GM10248 (cell line): ENCODE results near the gene RHCG.

Experiments
- CTCF ChIA-PET: fragments of 300-600 bp; sonication (Branson Sonifier 250); formaldehyde crosslinking; extraction: SDS; loops from one replicate; lab custom pipeline; 2021; ENCODE audit warnings: antibody characterized with exemption; lab: Yijun Ruan, JAX
- POLR2A ChIA-PET: fragments of 350-650 bp; sonication (Branson Sonifier 250); formaldehyde crosslinking; extraction: SDS; loops from one replicate; lab custom pipeline; 2020; ENCODE audit warnings: antibody characterized with exemption; lab: Yijun Ruan, JAX
- DNase-seq: peaks from one replicate; pipeline ENCODE4 v3.0.0; 2012; ENCODE audit errors: extremely low spot score
- CTCF ChIP-seq: IDR thresholded peaks from 2 replicates; pipeline ENCODE4 v1.5.1; 2012; ENCODE audit warnings: mild to moderate bottlenecking, low read depth; ENCODE audit errors: extremely low read depth, missing control alignments, control extremely low read depth

Gene RHCG

GRCh38 chr15:89445518-89445917, 50.9 kb downstream of the RHCG start:
- no peak for TF ChIP-seq CTCF
- ChIA-PET POLR2A (no interaction called here), CTCF (interaction anchor here (0.8 to 7.4 kb wide), 8 partner anchors 11 to 87 kb away, joined by 3 to 75 read pairs (median 8); no protein-coding TSS in a partner anchor)
- DNase-seq = no peak

GRCh38 chr15:89444241-89445225, 51.9 kb downstream of the RHCG start:
- POLR2A ChIA-PET = no interaction called here
- no peak for DNase-seq

GRCh38 chr15:89443581-89443980, 52.8 kb downstream of the RHCG start:
- CTCF ChIA-PET = interaction anchor here (0.8 to 7.4 kb wide), 16 partner anchors 8 to 237 kb away, joined by 3 to 75 read pairs (median 11); partner anchors contain the start of gene TICRR
- DNase-seq = no peak
- TF ChIP-seq CTCF = no peak
- POLR2A ChIA-PET = no interaction called here

More at GRCh38 chr15:89444241-89445225, 51.9 kb downstream of the RHCG start:
- CTCF ChIA-PET = interaction anchor here (0.8 to 7.4 kb wide), 14 partner anchors 9 to 110 kb away, joined by 3 to 75 read pairs (median 12); no protein-coding TSS in a partner anchor
- TF ChIP-seq CTCF = no peak

- peak; percentile 82 for DNase-seq
- peak; percentile 51 for TF ChIP-seq CTCF
- CTCF ChIA-PET = interaction anchor here (0.7 to 7.4 kb wide), 25 partner anchors 8 to 236 kb away, joined by 3 to 75 read pairs (median 5); partner anchors contain the start of gene TICRR
- POLR2A ChIA-PET = no interaction called here
Observed at GRCh38 chr15:89442671-89443307, 53.6 kb downstream of the RHCG start.

- ChIA-PET CTCF (interaction anchor here (0.9 to 7.4 kb wide), 21 partner anchors 9 to 133 kb away, joined by 3 to 75 read pairs (median 6); partner anchors contain the start of gene TICRR), POLR2A (no interaction called here)
- TF ChIP-seq CTCF = no peak
- DNase-seq = no peak
Observed at GRCh38 chr15:89442155-89442554, 54.2 kb downstream of the RHCG start.

- POLR2A ChIA-PET = interaction anchor here (0.6 kb wide), 1 partner anchor 281 kb away, joined by 4 read pairs; no protein-coding TSS in a partner anchor
- CTCF ChIA-PET = interaction anchor here (0.8 to 7.4 kb wide), 9 partner anchors 13 to 83 kb away, joined by 3 to 75 read pairs (median 22); no protein-coding TSS in a partner anchor
- no peak for TF ChIP-seq CTCF
- peak; percentile 89 for DNase-seq
Observed at GRCh38 chr15:89441295-89441812, 55.0 kb downstream of the RHCG start.
